Kidney epithelial cell (primary cell): Measurements from ENCODE around the gene ARHGAP24. TPM values are rescaled to one million over a fixed set of nuclear protein-coding genes. Genes with fewer than 3 reads are reported as not detected.

Experiments
- DNase-seq: peaks from one replicate; pipeline ENCODE4 v3.0.0-alpha.2; 2010; ENCODE audit warnings: low read depth
- H3K27me3 ChIP-seq: 2 replicates; pipeline ENCODE4 v1.6.0; 2011; ENCODE audit warnings: low read length; ENCODE audit not compliant: control insufficient read depth, insufficient read depth
- H3K36me3 ChIP-seq: 2 replicates; pipeline ENCODE4 v1.5.1; 2011; ENCODE audit warnings: low read length; ENCODE audit not compliant: control insufficient read depth, insufficient read depth
- H3K4me3 ChIP-seq: 2 replicates; pipeline ENCODE4 v1.5.1; 2011; ENCODE audit warnings: low read depth, mild to moderate bottlenecking, control low read depth, low read length
- CTCF ChIP-seq: IDR thresholded peaks from 2 replicates; pipeline ENCODE4 v1.5.1; 2011; ENCODE audit warnings: mild to moderate bottlenecking, moderate library complexity, low read length, control low read depth, inconsistent platforms; ENCODE audit not compliant: insufficient read depth, poor library complexity, severe bottlenecking
- total RNA-seq: library from RNA; depleted of rRNA; stranded (reverse); fragments of >200 nt; gene quantifications from 2 replicates; pipeline ENCODE4 v1.2.3, GENCODE V29; 2015

Gene ARHGAP24
- total RNA-seq, 1 donor from 2014 or later: 9.6 TPM

GRCh38 chr4:85570388-85570787 lies 95.4 kb downstream of the ARHGAP24 start:
- no peak for TF ChIP-seq CTCF
- Histone ChIP-seq H3K4me3 (no peak overlapping the region), H3K27me3 (no peaks in the 10 kb centered on the region), H3K36me3 (no peaks in the 10 kb centered on the region)
- no peak for DNase-seq

- no peaks in the 10 kb centered on the region for H3K36me3 ChIP-seq
- H3K27me3 ChIP-seq: no peaks in the 10 kb centered on the region
- no peak for TF ChIP-seq CTCF
- no peak for DNase-seq
- no peak overlapping the region for H3K4me3 ChIP-seq
Measured at GRCh38 chr4:85571008-85571407, 96.1 kb downstream of the ARHGAP24 start.

GRCh38 chr4:85573270-85573669 lies 98.3 kb downstream of the ARHGAP24 start:
- Histone ChIP-seq H3K27me3 (no peaks in the 10 kb centered on the region), H3K36me3 (no peaks in the 10 kb centered on the region), H3K4me3 (no peak overlapping the region)
- no peak for TF ChIP-seq CTCF
- DNase-seq: no peak

- H3K27me3 ChIP-seq: no peaks in the 10 kb centered on the region
- no peak overlapping the region for H3K4me3 ChIP-seq
- H3K36me3 ChIP-seq: no peaks in the 10 kb centered on the region
- TF ChIP-seq CTCF: no peak
- no peak for DNase-seq
Measured at GRCh38 chr4:85577307-85577706, 102.4 kb downstream of the ARHGAP24 start.

GRCh38 chr4:85579942-85580341 lies 105.0 kb downstream of the ARHGAP24 start:
- TF ChIP-seq CTCF: no peak
- Histone ChIP-seq H3K4me3 (no peak overlapping the region), H3K36me3 (no peaks in the 10 kb centered on the region), H3K27me3 (no peaks in the 10 kb centered on the region)
- DNase-seq: no peak

GRCh38 chr4:85580489-85580888 lies 105.5 kb downstream of the ARHGAP24 start:
- TF ChIP-seq CTCF: no peak
- no peak for DNase-seq
- H3K4me3 ChIP-seq: no peak overlapping the region
- no peaks in the 10 kb centered on the region for H3K36me3 ChIP-seq
- H3K27me3 ChIP-seq: no peaks in the 10 kb centered on the region
